HUES6 (cell line): ENCODE measurements around the gene TRAF7.

Experiments used
- H3K27ac ChIP-seq: 2 replicates; pipeline ENCODE4 v1.7.0; 2013; ENCODE audit warnings: low read depth, mild to moderate bottlenecking, low read length, inconsistent platforms
- H3K27me3 ChIP-seq: 2 replicates; pipeline ENCODE4 v1.6.1; 2013; ENCODE audit warnings: low read length; ENCODE audit not compliant: control insufficient read depth, insufficient read depth
- H3K36me3 ChIP-seq: 2 replicates; pipeline ENCODE4 v1.6.1; 2013; ENCODE audit warnings: low read length; ENCODE audit not compliant: control insufficient read depth, insufficient read depth
- H3K4me1 ChIP-seq: 2 replicates; pipeline ENCODE4 v1.6.1; 2013; ENCODE audit warnings: low read length; ENCODE audit not compliant: control insufficient read depth, insufficient read depth
- H3K4me3 ChIP-seq: 2 replicates; pipeline ENCODE4 v1.5.1; 2013; ENCODE audit warnings: low read depth, low read length
- H3K9ac ChIP-seq: one replicate; pipeline ENCODE4 v1.6.1; 2013; ENCODE audit warnings: mild to moderate bottlenecking, low read length
- H3K9me3 ChIP-seq: 2 replicates; pipeline ENCODE4 v1.6.1; 2013; ENCODE audit warnings: low read depth, low read length; ENCODE audit not compliant: control insufficient read depth, insufficient read depth

TRAF7 gene

GRCh38 chr16:2160915-2161551 lies 5.5 kb downstream of the TRAF7 start:
- H3K27me3 ChIP-seq: no peaks in the 10 kb centered on the region
- H3K4me1 ChIP-seq: peaks cover 39% of the 10 kb centered on the region
- H3K4me3 ChIP-seq: no peak overlapping the region
- peaks cover 3% of the 10 kb centered on the region; the same call in 1 of the 2 replicates for H3K9me3 ChIP-seq
- H3K27ac ChIP-seq: peak overlapping the region; percentile 51; the same call in 1 of the 2 replicates
- H3K9ac ChIP-seq: peak overlapping the region; percentile 27
- H3K36me3 ChIP-seq: peaks cover 12% of the 10 kb centered on the region

- Histone ChIP-seq H3K36me3 (peaks cover 20% of the 10 kb centered on the region), H3K4me3 (no peak overlapping the region), H3K9ac (no peak overlapping the region), H3K9me3 (peaks cover 3% of the 10 kb centered on the region; the same call in 1 of the 2 replicates), H3K27me3 (no peaks in the 10 kb centered on the region), H3K4me1 (peaks cover 36% of the 10 kb centered on the region), H3K27ac (peak overlapping the region; percentile 51; the same call in 1 of the 2 replicates)
Observed at GRCh38 chr16:2161911-2162310, 6.3 kb downstream of the TRAF7 start.

- no peak overlapping the region for H3K4me3 ChIP-seq
- H3K27me3 ChIP-seq: no peaks in the 10 kb centered on the region
- H3K27ac ChIP-seq: no peak overlapping the region
- no peak overlapping the region for H3K9ac ChIP-seq
- H3K9me3 ChIP-seq: peaks cover 3% of the 10 kb centered on the region; the same call in 1 of the 2 replicates
- peaks cover 27% of the 10 kb centered on the region for H3K36me3 ChIP-seq
- H3K4me1 ChIP-seq: peaks cover 28% of the 10 kb centered on the region
Observed at GRCh38 chr16:2162676-2163118, 7.1 kb downstream of the TRAF7 start.

- H3K27me3 ChIP-seq: no peaks in the 10 kb centered on the region
- H3K9ac ChIP-seq: no peak overlapping the region
- peaks cover 33% of the 10 kb centered on the region for H3K36me3 ChIP-seq
- H3K4me3 ChIP-seq: no peak overlapping the region
- peaks cover 3% of the 10 kb centered on the region; the same call in 1 of the 2 replicates for H3K9me3 ChIP-seq
- peaks cover 22% of the 10 kb centered on the region for H3K4me1 ChIP-seq
- no peak overlapping the region for H3K27ac ChIP-seq
Observed at GRCh38 chr16:2163211-2163881, 7.8 kb downstream of the TRAF7 start.

- H3K27ac ChIP-seq: no peak overlapping the region
- no peaks in the 10 kb centered on the region for H3K27me3 ChIP-seq
- peaks cover under 1% of the 10 kb centered on the region; the same call in 1 of the 2 replicates for H3K4me1 ChIP-seq
- peaks cover 51% of the 10 kb centered on the region for H3K36me3 ChIP-seq
- no peak overlapping the region for H3K4me3 ChIP-seq
- no peak overlapping the region for H3K9ac ChIP-seq
- H3K9me3 ChIP-seq: peaks cover 3% of the 10 kb centered on the region; the same call in 1 of the 2 replicates
Observed at GRCh38 chr16:2165861-2166260, 10.3 kb downstream of the TRAF7 start.

GRCh38 chr16:2166263-2167067 lies 10.9 kb downstream of the TRAF7 start:
- peaks cover 55% of the 10 kb centered on the region for H3K36me3 ChIP-seq
- no peaks in the 10 kb centered on the region for H3K27me3 ChIP-seq
- H3K27ac ChIP-seq: no peak overlapping the region
- H3K4me1 ChIP-seq: no peaks in the 10 kb centered on the region
- H3K9ac ChIP-seq: no peak overlapping the region
- peaks cover 3% of the 10 kb centered on the region; the same call in 1 of the 2 replicates for H3K9me3 ChIP-seq
- no peak overlapping the region for H3K4me3 ChIP-seq

GRCh38 chr16:2167068-2167638 lies 11.6 kb downstream of the TRAF7 start:
- H3K27ac ChIP-seq: no peak overlapping the region
- H3K36me3 ChIP-seq: peaks cover 62% of the 10 kb centered on the region
- H3K9me3 ChIP-seq: peaks cover 3% of the 10 kb centered on the region; the same call in 1 of the 2 replicates
- H3K9ac ChIP-seq: no peak overlapping the region
- no peaks in the 10 kb centered on the region for H3K4me1 ChIP-seq
- H3K4me3 ChIP-seq: no peak overlapping the region
- H3K27me3 ChIP-seq: no peaks in the 10 kb centered on the region

GRCh38 chr16:2170080-2170479 lies 14.5 kb downstream of the TRAF7 start:
- H3K4me3 ChIP-seq: no peak overlapping the region
- peaks cover 82% of the 10 kb centered on the region for H3K36me3 ChIP-seq
- no peak overlapping the region for H3K9ac ChIP-seq
- H3K9me3 ChIP-seq: no peaks in the 10 kb centered on the region
- peak overlapping the region; percentile 57; the same call in 1 of the 2 replicates for H3K27ac ChIP-seq
- H3K4me1 ChIP-seq: no peaks in the 10 kb centered on the region
- no peaks in the 10 kb centered on the region for H3K27me3 ChIP-seq

GRCh38 chr16:2170587-2171435 lies 15.2 kb downstream of the TRAF7 start:
- H3K4me1 ChIP-seq: no peaks in the 10 kb centered on the region
- H3K27ac ChIP-seq: 0 out of 2 replicates have a peak overlapping the region, but pooled peaks have one; percentile 47
- H3K27me3 ChIP-seq: no peaks in the 10 kb centered on the region
- peaks cover 83% of the 10 kb centered on the region for H3K36me3 ChIP-seq
- no peaks in the 10 kb centered on the region for H3K9me3 ChIP-seq
- H3K9ac ChIP-seq: peak overlapping the region; percentile 7
- H3K4me3 ChIP-seq: no peak overlapping the region

- Histone ChIP-seq H3K36me3 (peaks cover 82% of the 10 kb centered on the region), H3K27ac (no peak overlapping the region), H3K9me3 (no peaks in the 10 kb centered on the region), H3K4me3 (no peak overlapping the region), H3K4me1 (no peaks in the 10 kb centered on the region), H3K27me3 (no peaks in the 10 kb centered on the region), H3K9ac (no peak overlapping the region)
Observed at GRCh38 chr16:2171601-2172178, 16.1 kb downstream of the TRAF7 start.
